ENCODE measurements around the gene DIPK1B.

DIPK1B gene

DNA sequence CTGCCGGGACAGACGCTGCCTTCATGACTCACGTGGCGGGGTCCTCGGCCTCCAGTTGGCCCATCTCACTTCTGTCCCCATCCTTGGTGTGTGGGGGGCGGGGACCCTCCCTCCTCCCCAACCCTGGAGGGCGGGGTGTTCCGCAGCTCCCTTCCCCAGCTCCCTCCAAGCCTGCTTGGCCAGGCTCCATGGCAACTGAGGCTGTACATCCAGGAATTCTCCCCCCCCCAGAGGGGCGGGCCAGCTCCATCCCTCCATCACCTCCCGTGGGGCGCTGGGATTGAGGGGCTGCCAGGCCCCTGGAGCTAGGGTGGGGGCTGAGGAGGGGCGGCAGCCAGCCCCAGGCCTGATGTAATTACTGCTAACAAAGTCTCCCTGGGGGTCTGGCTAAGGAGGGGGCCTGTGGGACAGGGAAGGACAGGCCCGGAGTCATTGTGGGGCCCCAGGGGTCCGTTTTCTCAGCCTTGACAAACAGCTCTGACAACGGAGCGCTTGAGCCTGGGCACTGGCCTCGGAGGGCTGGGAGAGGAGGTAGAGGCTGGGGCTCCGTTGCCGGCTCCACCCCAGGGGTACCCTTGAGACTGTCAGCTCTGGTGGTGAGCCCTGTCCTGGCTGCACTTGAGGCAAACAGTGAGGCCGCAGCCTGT lies 8.0 kb downstream of the DIPK1B start:
- no peaks in the 10 kb centered on the region for H3K27me3 ChIP-seq (ENCODE audit: control insufficient read depth in 1 of 2, insufficient read depth in 2 of 2, low read length in 2 of 2)
- no peak overlapping the region for H3K4me3 ChIP-seq (ENCODE audit: low read depth in 1 of 2, low read length in 2 of 2)
- no peaks in the 10 kb centered on the region for H3K9me3 ChIP-seq (ENCODE audit: low read length)
- H3K4me1 ChIP-seq (ENCODE audit: insufficient read depth, low read length) = peaks cover 11% of the 10 kb centered on the region
- peaks cover 24% of the 10 kb centered on the region for H3K36me3 ChIP-seq (ENCODE audit: insufficient read depth, low read length)
- H3K27ac ChIP-seq (ENCODE audit: low read depth, low read length) = peak overlapping the region; percentile 44
- H3K9ac ChIP-seq (ENCODE audit: low read length) = no peak overlapping the region

DNA sequence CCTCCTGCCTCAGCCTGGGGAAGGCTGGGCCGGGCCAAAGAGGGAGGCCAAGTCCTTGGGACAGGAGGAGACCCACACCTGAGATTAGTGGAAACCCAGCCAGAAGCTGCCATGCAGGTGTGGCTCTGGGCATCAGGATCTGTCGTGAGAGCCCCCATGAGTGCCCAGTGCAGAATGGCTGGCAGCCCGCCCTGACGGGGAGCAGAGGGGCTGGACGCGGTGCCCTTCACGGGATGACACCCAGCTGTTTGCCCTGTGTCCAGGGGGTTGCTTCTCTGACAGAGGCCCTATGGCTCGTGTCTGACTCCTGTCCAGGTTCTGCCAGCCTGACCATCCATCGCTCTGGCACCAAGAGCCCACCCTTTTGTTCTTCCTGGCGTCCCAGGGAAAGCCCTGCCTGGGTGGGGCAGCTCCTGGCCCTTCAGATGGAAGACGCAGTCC lies 8.5 kb downstream of the DIPK1B start:
- Histone ChIP-seq H3K4me1 (ENCODE audit: insufficient read depth, low read length) (peaks cover 16% of the 10 kb centered on the region), H3K36me3 (ENCODE audit: insufficient read depth, low read length) (peaks cover 29% of the 10 kb centered on the region), H3K27me3 (ENCODE audit: control insufficient read depth in 1 of 2, insufficient read depth in 2 of 2, low read length in 2 of 2) (no peaks in the 10 kb centered on the region), H3K9me3 (ENCODE audit: low read length) (no peaks in the 10 kb centered on the region), H3K9ac (ENCODE audit: low read length) (no peak overlapping the region), H3K27ac (ENCODE audit: low read depth, low read length) (peak overlapping the region; percentile 44), H3K4me3 (ENCODE audit: low read depth in 1 of 2, low read length in 2 of 2) (no peak overlapping the region)

DNA sequence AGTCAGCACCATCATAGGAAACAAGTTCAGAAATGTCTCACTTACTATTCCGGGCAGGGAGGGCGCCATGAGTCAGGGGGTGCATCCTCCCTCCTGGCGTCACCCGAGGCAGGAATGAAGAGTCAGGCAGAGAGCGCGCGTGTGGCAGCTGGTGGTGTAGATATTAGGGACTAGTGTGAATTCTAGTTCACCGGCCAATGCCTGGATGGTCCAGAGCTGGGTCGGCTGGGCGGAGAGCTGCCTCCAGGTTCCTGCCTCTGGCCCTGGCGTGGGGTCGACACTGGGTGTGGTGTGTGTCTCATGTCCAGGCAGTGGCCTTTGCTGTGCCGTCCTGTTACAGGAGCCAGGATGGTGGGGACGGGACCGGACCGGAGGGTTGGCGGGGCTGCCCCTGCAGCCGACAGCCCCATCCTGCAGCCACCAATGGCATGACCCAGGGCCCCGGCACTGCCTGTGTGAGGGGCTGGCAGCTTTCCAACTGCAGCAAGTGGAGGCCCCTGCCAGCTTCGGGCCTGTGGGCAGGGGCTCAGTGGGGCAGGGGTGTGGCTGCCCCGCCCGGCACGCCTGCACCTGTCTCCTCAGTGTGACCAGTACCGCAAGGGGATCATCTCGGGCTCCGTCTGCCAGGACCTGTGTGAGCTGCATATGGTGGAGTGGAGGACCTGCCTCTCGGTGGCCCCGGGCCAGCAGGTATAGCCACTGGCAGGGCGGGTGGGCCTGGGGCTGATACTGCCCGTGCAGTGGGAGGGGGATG lies 9.1 kb downstream of the DIPK1B start:
- H3K27me3 ChIP-seq (ENCODE audit: control insufficient read depth in 1 of 2, insufficient read depth in 2 of 2, low read length in 2 of 2) = no peaks in the 10 kb centered on the region
- no peak overlapping the region for H3K4me3 ChIP-seq (ENCODE audit: low read depth in 1 of 2, low read length in 2 of 2)
- H3K27ac ChIP-seq (ENCODE audit: low read depth, low read length) = no peak overlapping the region
- H3K4me1 ChIP-seq (ENCODE audit: insufficient read depth, low read length) = peaks cover 22% of the 10 kb centered on the region
- H3K9ac ChIP-seq (ENCODE audit: low read length) = no peak overlapping the region
- H3K36me3 ChIP-seq (ENCODE audit: insufficient read depth, low read length) = peaks cover 35% of the 10 kb centered on the region
- H3K9me3 ChIP-seq (ENCODE audit: low read length) = no peaks in the 10 kb centered on the region

GRCh38 chr9:136722093-136722968 lies 10.0 kb downstream of the DIPK1B start:
- Histone ChIP-seq H3K4me1 (ENCODE audit: insufficient read depth, low read length) (peaks cover 28% of the 10 kb centered on the region), H3K27ac (ENCODE audit: low read depth, low read length) (no peak overlapping the region), H3K36me3 (ENCODE audit: insufficient read depth, low read length) (peaks cover 39% of the 10 kb centered on the region), H3K9ac (ENCODE audit: low read length) (no peak overlapping the region), H3K4me3 (ENCODE audit: low read depth in 1 of 2, low read length in 2 of 2) (no peak overlapping the region), H3K27me3 (ENCODE audit: control insufficient read depth in 1 of 2, insufficient read depth in 2 of 2, low read length in 2 of 2) (no peaks in the 10 kb centered on the region), H3K9me3 (ENCODE audit: low read length) (no peaks in the 10 kb centered on the region)

- H3K4me3 ChIP-seq (ENCODE audit: low read depth in 1 of 2, low read length in 2 of 2) = no peak overlapping the region
- peaks cover 28% of the 10 kb centered on the region for H3K4me1 ChIP-seq (ENCODE audit: insufficient read depth, low read length)
- H3K36me3 ChIP-seq (ENCODE audit: insufficient read depth, low read length) = peaks cover 39% of the 10 kb centered on the region
- no peak overlapping the region for H3K27ac ChIP-seq (ENCODE audit: low read depth, low read length)
- H3K9ac ChIP-seq (ENCODE audit: low read length) = no peak overlapping the region
- H3K27me3 ChIP-seq (ENCODE audit: control insufficient read depth in 1 of 2, insufficient read depth in 2 of 2, low read length in 2 of 2) = no peaks in the 10 kb centered on the region
- no peaks in the 10 kb centered on the region for H3K9me3 ChIP-seq (ENCODE audit: low read length)
These were observed 10.6 kb downstream of the DIPK1B start for GRCh38 chr9:136722969-136723356.

DNA sequence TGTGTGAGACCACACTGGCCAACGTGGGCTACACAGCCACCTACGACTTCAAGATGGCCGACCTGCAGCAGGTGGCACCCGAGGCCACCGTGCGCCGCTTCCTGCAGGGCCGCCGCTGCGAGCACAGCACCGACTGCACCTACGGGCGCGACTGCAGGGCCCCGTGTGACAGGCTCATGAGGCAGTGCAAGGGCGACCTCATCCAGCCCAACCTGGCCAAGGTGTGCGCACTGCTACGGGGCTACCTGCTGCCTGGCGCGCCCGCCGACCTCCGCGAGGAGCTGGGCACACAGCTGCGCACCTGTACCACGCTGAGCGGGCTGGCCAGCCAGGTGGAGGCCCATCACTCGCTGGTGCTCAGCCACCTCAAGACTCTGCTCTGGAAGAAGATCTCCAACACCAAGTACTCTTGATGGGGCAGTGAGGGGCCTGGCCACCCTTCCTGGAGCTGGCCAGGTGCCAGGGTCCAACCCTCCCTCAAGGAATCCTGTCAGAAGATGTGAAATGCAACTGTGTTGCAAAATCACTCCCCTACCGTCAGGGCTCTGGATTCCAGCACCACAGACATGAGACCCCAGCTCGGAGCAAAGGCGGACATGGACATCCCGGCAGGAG lies 11.1 kb downstream of the DIPK1B start:
- Histone ChIP-seq H3K9me3 (ENCODE audit: low read length) (no peaks in the 10 kb centered on the region), H3K4me3 (ENCODE audit: low read depth in 1 of 2, low read length in 2 of 2) (no peak overlapping the region), H3K27ac (ENCODE audit: low read depth, low read length) (no peak overlapping the region), H3K4me1 (ENCODE audit: insufficient read depth, low read length) (peaks cover 28% of the 10 kb centered on the region), H3K9ac (ENCODE audit: low read length) (no peak overlapping the region), H3K27me3 (ENCODE audit: control insufficient read depth in 1 of 2, insufficient read depth in 2 of 2, low read length in 2 of 2) (no peaks in the 10 kb centered on the region), H3K36me3 (ENCODE audit: insufficient read depth, low read length) (peaks cover 39% of the 10 kb centered on the region)

- Histone ChIP-seq H3K9ac (ENCODE audit: low read length) (no peak overlapping the region), H3K9me3 (ENCODE audit: low read length) (no peaks in the 10 kb centered on the region), H3K4me3 (ENCODE audit: low read depth in 1 of 2, low read length in 2 of 2) (no peak overlapping the region), H3K36me3 (ENCODE audit: insufficient read depth, low read length) (peaks cover 39% of the 10 kb centered on the region), H3K27me3 (ENCODE audit: control insufficient read depth in 1 of 2, insufficient read depth in 2 of 2, low read length in 2 of 2) (no peaks in the 10 kb centered on the region), H3K27ac (ENCODE audit: low read depth, low read length) (no peak overlapping the region), H3K4me1 (ENCODE audit: insufficient read depth, low read length) (peaks cover 30% of the 10 kb centered on the region)
These were observed 11.6 kb downstream of the DIPK1B start for GRCh38 chr9:136723989-136724388.

DNA sequence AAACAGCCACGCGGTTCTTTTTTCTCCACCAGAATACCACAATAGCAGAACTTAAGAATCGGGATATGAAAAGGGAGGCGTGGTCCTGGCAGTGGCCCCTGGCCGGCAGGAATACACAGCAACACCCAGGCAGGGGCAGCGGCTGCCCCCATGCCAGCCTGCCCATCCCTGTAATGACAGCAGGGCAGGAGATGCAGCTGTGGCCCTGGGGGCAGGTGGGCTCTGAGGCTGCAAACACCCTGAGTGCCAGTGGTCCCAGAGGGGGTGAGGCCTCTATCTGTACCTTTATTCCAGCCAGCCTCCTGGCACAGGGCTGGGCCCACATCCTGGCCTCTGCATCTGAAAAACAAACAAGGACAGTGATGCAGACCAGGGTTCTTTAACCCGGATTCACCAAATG lies 12.4 kb downstream of the DIPK1B start:
- Histone ChIP-seq H3K4me3 (ENCODE audit: low read depth in 1 of 2, low read length in 2 of 2) (no peak overlapping the region), H3K27me3 (ENCODE audit: control insufficient read depth in 1 of 2, insufficient read depth in 2 of 2, low read length in 2 of 2) (no peaks in the 10 kb centered on the region), H3K27ac (ENCODE audit: low read depth, low read length) (no peak overlapping the region), H3K4me1 (ENCODE audit: insufficient read depth, low read length) (peaks cover 38% of the 10 kb centered on the region), H3K9ac (ENCODE audit: low read length) (no peak overlapping the region), H3K9me3 (ENCODE audit: low read length) (no peaks in the 10 kb centered on the region), H3K36me3 (ENCODE audit: insufficient read depth, low read length) (peaks cover 39% of the 10 kb centered on the region)

DNA sequence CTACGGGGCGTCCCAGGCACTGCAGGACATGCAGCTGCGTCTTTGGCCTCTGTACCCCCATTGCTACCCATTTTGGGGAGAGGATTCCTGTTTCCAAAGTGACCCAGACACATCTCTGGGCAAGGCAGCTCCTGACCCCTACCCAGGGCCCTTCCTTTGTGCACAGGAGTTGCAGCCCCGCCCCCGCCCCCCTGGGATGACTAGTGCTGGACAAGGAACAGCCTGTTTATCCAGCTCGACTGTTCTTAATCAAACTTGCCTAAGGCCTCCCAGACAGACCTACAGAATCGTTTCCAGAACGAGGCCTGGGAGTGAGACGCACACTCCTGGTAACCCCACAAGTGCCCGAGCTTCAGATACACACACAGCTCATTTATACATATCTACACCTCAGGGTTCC lies 13.2 kb downstream of the DIPK1B start:
- peak overlapping the region; percentile 55 for H3K9ac ChIP-seq (ENCODE audit: low read length)
- peaks cover 39% of the 10 kb centered on the region for H3K36me3 ChIP-seq (ENCODE audit: insufficient read depth, low read length)
- H3K4me3 ChIP-seq (ENCODE audit: low read depth in 1 of 2, low read length in 2 of 2) = peak overlapping the region in 1 of 2 donors; percentile 97
- H3K9me3 ChIP-seq (ENCODE audit: low read length) = no peaks in the 10 kb centered on the region
- H3K27me3 ChIP-seq (ENCODE audit: control insufficient read depth in 1 of 2, insufficient read depth in 2 of 2, low read length in 2 of 2) = no peaks in the 10 kb centered on the region
- no peak overlapping the region for H3K27ac ChIP-seq (ENCODE audit: low read depth, low read length)
- H3K4me1 ChIP-seq (ENCODE audit: insufficient read depth, low read length) = peaks cover 32% of the 10 kb centered on the region

DNA sequence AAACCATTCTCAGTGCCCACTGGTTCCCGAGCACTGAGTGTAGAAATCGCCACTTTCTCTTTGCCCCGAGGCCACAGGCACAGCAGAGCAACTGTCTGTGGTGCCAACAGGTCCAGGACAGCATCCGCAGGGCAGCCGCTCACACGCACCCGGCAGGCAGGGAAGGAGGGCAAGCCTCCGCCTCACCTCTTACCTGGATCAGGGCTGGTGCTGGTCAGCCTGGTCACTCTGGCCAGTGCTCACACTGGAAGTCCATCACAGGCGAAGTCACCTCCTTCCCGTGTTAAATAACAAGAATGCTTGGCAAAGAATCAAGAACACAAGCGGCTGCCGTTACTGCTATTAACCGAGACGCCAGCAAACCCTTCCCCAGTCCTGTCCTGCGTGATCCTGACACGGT lies 13.7 kb downstream of the DIPK1B start:
- H3K27me3 ChIP-seq (ENCODE audit: control insufficient read depth in 1 of 2, insufficient read depth in 2 of 2, low read length in 2 of 2) = no peaks in the 10 kb centered on the region
- peak overlapping the region; percentile 55 for H3K9ac ChIP-seq (ENCODE audit: low read length)
- H3K4me1 ChIP-seq (ENCODE audit: insufficient read depth, low read length) = peaks cover 27% of the 10 kb centered on the region
- peaks cover 39% of the 10 kb centered on the region for H3K36me3 ChIP-seq (ENCODE audit: insufficient read depth, low read length)
- no peaks in the 10 kb centered on the region for H3K9me3 ChIP-seq (ENCODE audit: low read length)
- no peak overlapping the region for H3K27ac ChIP-seq (ENCODE audit: low read depth, low read length)
- H3K4me3 ChIP-seq (ENCODE audit: low read depth in 1 of 2, low read length in 2 of 2) = peak overlapping the region in 1 of 2 donors; percentile 97

GRCh38 chr9:136726631-136727191 lies 14.3 kb downstream of the DIPK1B start:
- H3K27me3 ChIP-seq (ENCODE audit: control insufficient read depth in 1 of 2, insufficient read depth in 2 of 2, low read length in 2 of 2) = no peaks in the 10 kb centered on the region
- H3K9ac ChIP-seq (ENCODE audit: low read length) = peak overlapping the region; percentile 55
- H3K9me3 ChIP-seq (ENCODE audit: low read length) = no peaks in the 10 kb centered on the region
- H3K36me3 ChIP-seq (ENCODE audit: insufficient read depth, low read length) = peaks cover 39% of the 10 kb centered on the region
- H3K4me1 ChIP-seq (ENCODE audit: insufficient read depth, low read length) = peaks cover 27% of the 10 kb centered on the region
- peak overlapping the region in 1 of 2 donors; percentile 97 for H3K4me3 ChIP-seq (ENCODE audit: low read depth in 1 of 2, low read length in 2 of 2)
- H3K27ac ChIP-seq (ENCODE audit: low read depth, low read length) = no peak overlapping the region
